Retina (tissue), 1 donor: ENCODE measurements around the gene SUSD4.

Experiments
- DNase-seq: peaks from one replicate; pipeline ENCODE4 v3.0.0-alpha.2; 2016

SUSD4 gene

DNA sequence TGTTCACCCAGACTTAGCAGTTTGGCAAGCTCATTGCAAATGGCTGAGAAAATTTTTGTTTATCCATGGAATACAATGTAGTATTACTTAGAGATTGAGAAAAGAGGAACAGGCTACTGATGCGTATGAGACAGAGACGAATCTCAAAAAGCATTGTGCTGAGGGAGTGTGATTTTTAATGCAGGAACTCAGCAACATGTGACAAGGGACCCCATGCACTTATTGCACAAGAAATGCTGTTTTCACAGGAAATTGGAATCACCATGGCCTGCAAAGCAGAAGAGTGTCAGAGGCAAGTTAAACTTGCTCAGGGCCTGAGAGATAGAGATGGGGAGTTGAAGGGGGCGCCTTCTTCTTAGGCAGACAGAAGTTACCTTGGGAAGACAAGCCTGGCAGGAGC lies 188.3 kb downstream of the SUSD4 start:
- DNase-seq, result no peak

- DNase-seq, result no peak
Measured at GRCh38 chr1:223175032-223175431, 188.9 kb downstream of the SUSD4 start.
